Spleen (tissue), 11 donors: ENCODE results near the gene CCL18. TPM values are rescaled to one million over a fixed set of nuclear protein-coding genes. Genes with fewer than 3 reads are reported as not detected.

Source experiments
- DNase-seq: peaks from one replicate; pipeline ENCODE4 v3.0.0-alpha.2; 2020
- H3K27ac ChIP-seq, 8 donors: fragments of 200-600 bp; sonication (generic) in 7 of 8; 1 replicate in 4 of 8; 2 replicates in 4 of 8; pipeline versions ENCODE4 v1.5.0 to v1.8.0; 2016 to 2021; ENCODE audit warnings: inconsistent platforms in 4 of 8, mild to moderate bottlenecking in 4 of 8, moderate library complexity in 1 of 8
- H3K27me3 ChIP-seq, 7 donors: fragments of 200-600 bp; sonication (generic) in 6 of 7; replicated peaks in 1 of 7; 1 replicate in 4 of 7; 2 replicates in 3 of 7; pipeline versions ENCODE4 v1.5.0 to v1.8.0; 2016 to 2021; ENCODE audit warnings: inconsistent platforms in 3 of 7, mild to moderate bottlenecking in 1 of 7
- H3K36me3 ChIP-seq, 6 donors: fragments of 200-600 bp; sonication (generic) in 5 of 6; 1 replicate in 4 of 6; 2 replicates in 2 of 6; pipeline versions ENCODE4 v1.5.0 to v1.8.0; 2016 to 2021; ENCODE audit warnings: inconsistent platforms in 2 of 6
- H3K4me1 ChIP-seq, 6 donors: fragments of 200-600 bp; sonication (generic) in 5 of 6; 1 replicate in 3 of 6; 2 replicates in 3 of 6; pipeline versions ENCODE4 v1.5.0 to v1.8.0; 2016 to 2021; ENCODE audit warnings: inconsistent platforms in 3 of 6
- H3K4me3 ChIP-seq, 8 donors: fragments of 200-600 bp; sonication (generic) in 7 of 8; 1 replicate in 4 of 8; 2 replicates in 4 of 8; pipeline versions ENCODE4 v1.5.0 to v1.8.0; 2016 to 2021; ENCODE audit warnings: inconsistent platforms in 4 of 8, mild to moderate bottlenecking in 4 of 8, moderate library complexity in 2 of 8
- H3K9me3 ChIP-seq, 8 donors: fragments of 200-600 bp; sonication (generic) in 7 of 8; 1 replicate in 4 of 8; 2 replicates in 4 of 8; pipeline versions ENCODE4 v1.5.0 to v1.8.0; 2016 to 2021; ENCODE audit warnings: inconsistent platforms in 4 of 8
- CTCF ChIP-seq, 11 experiments: fragments of 200-600 bp in 7 of 11; fragments of 450-650 bp in 4 of 11; sonication (generic) in 4 of 11; IDR thresholded peaks in 8 of 11; conservative IDR thresholded peaks in 3 of 11; 1 replicate in 7 of 11; 2 replicates in 4 of 11; pipeline versions ENCODE4 v1.4.0 to v1.8.0; 2016 to 2021; ENCODE audit warnings: antibody characterized with exemption in 11 of 11, inconsistent platforms in 4 of 11, mild to moderate bottlenecking in 1 of 11
- POLR2A ChIP-seq, 3 donors: fragments of 450-650 bp; IDR thresholded peaks; one replicate each; pipeline ENCODE4 v1.5.1; 2017; ENCODE audit warnings: antibody characterized with exemption in 3 of 3, mild to moderate bottlenecking in 1 of 3
- POLR2AphosphoS5 ChIP-seq, 3 donors: sonication (generic); formaldehyde crosslinking; IDR thresholded peaks; one replicate each; pipeline ENCODE4 v1.5.1; 2017; ENCODE audit warnings: antibody characterized with exemption in 3 of 3
- WGBS, 5 donors: extraction: QIAGEN DNeasy Blood & Tissue Kit in 3 of 5; methylation state at CpG; one replicate each; pipeline versions ENCODE4 v1.1.5 to v1.1.7; 2013 to 2018; 5-methylcytosine and 5-hydroxymethylcytosine counted together
- intact Hi-C: fragments of 100-400 bp; cut with DNase I; formaldehyde crosslinking; loops from one replicate; pipeline ENCODE4 v1.15.0; 2023; ENCODE audit warnings: low total_unique reads
- polyA plus RNA-seq, 3 donors: library from polyadenylated mRNA; stranded (reverse); fragments of 200-250 nt; gene quantifications; one replicate each; pipeline ENCODE4 v1.2.1, GENCODE V29; 2013
- total RNA-seq, 7 donors: library from RNA; depleted of rRNA in 3 of 7; stranded (reverse); fragments of >200 nt in 3 of 7; fragmentation: NEBNext Ultra II Directional in 4 of 7; extraction: Animal tissue kit (Norgen Biotek cat#: 25700) in 4 of 7; gene quantifications; one replicate each; pipeline versions ENCODE4 v1.1.0 to v1.2.1, GENCODE V29; 2016 to 2021
- donor health status: healthy with polysubstance abuse.
- donor health status: DM: no; HTN: no; CAD: no; lungs with moderate emphysema.
- donor health status: DM: no; HTN: no; CAD: no.
- donor health status: Bipolar disorder and iron deficiency.
- donor health status: healthy.
- donor health status: DM: no; HTN: no; CAD: no.
- donor health status: DM: yes; HTN: yes; CAD: no.

The CCL18 gene
- total and polyA plus RNA-seq, 10 donors: 5.2 to 109 (median 12.4) TPM

- no peak for DNase-seq
- Histone ChIP-seq H3K36me3 (no peaks in the 10 kb centered on the region), H3K4me1 (no peaks in the 10 kb centered on the region), H3K9me3 (peaks cover 0 to 44% (median 39%) of the 10 kb centered on the region in 8 donors), H3K27ac (no peak overlapping the region), H3K27me3 (peaks cover 0 to 12% (median 0%) of the 10 kb centered on the region in 7 donors), H3K4me3 (no peak overlapping the region)
- TF ChIP-seq POLR2AphosphoS5 (IDR thresholded peaks at IDR 0.05) (no peak), POLR2A (IDR thresholded peaks at IDR 0.05) (no peak), CTCF (IDR thresholded peaks at IDR 0.05 in 8 of 11, conservative IDR thresholded peaks at IDR 0.05 in 3 of 11) (no peak)
- WGBS, 5 donors: 98 to 100% (median 100%) methylated on average over 2 of the region's 2 CpGs
- intact Hi-C loops: no loop called here
These were observed 14.4 kb upstream of the CCL18 start for GRCh38 chr17:36049643-36050042.

- WGBS, 5 donors: 80 to 93% (median 85%) methylated on average over 2 of the region's 2 CpGs
These were observed 8.9 kb upstream of the CCL18 start for GRCh38 chr17:36055171-36055570.

GRCh38 chr17:36055921-36056520, 8.1 kb upstream of the CCL18 start:
- Histone ChIP-seq H3K36me3 (no peaks in the 10 kb centered on the region), H3K4me1 (no peaks in the 10 kb centered on the region), H3K9me3 (peaks cover 0 to 16% (median 10%) of the 10 kb centered on the region in 8 donors), H3K4me3 (no peak overlapping the region), H3K27ac (no peak overlapping the region), H3K27me3 (no peaks in the 10 kb centered on the region)
- TF ChIP-seq POLR2A (IDR thresholded peaks at IDR 0.05): no peak
- TF ChIP-seq POLR2AphosphoS5 (IDR thresholded peaks at IDR 0.05): no peak
- TF ChIP-seq CTCF (IDR thresholded peaks at IDR 0.05 in 8 of 11, conservative IDR thresholded peaks at IDR 0.05 in 3 of 11): no peak
- 71 to 84% (median 81%) methylated on average over 4 of the region's 4 CpGs for WGBS, 5 donors
- no peak for DNase-seq
- intact Hi-C loops: no loop called here

More at GRCh38 chr17:36055171-36055570, 8.9 kb upstream of the CCL18 start:
- H3K27me3 ChIP-seq: no peaks in the 10 kb centered on the region
- H3K4me1 ChIP-seq: no peaks in the 10 kb centered on the region
- H3K9me3 ChIP-seq: peaks cover 0 to 23% (median 17%) of the 10 kb centered on the region in 8 donors
- intact Hi-C loops: no loop called here
- H3K27ac ChIP-seq: no peak overlapping the region
- H3K4me3 ChIP-seq: no peak overlapping the region
- DNase-seq: no peak
- no peaks in the 10 kb centered on the region for H3K36me3 ChIP-seq
- no peak for TF ChIP-seq POLR2AphosphoS5 (IDR thresholded peaks at IDR 0.05)
- no peak for TF ChIP-seq CTCF (IDR thresholded peaks at IDR 0.05 in 8 of 11, conservative IDR thresholded peaks at IDR 0.05 in 3 of 11)
- no peak for TF ChIP-seq POLR2A (IDR thresholded peaks at IDR 0.05)

- Histone ChIP-seq H3K27ac (no peak overlapping the region), H3K4me1 (no peaks in the 10 kb centered on the region), H3K9me3 (no peaks in the 10 kb centered on the region), H3K27me3 (no peaks in the 10 kb centered on the region), H3K4me3 (no peak overlapping the region), H3K36me3 (no peaks in the 10 kb centered on the region)
- intact Hi-C loops: no loop called here
- TF ChIP-seq POLR2AphosphoS5 (IDR thresholded peaks at IDR 0.05): no peak
- TF ChIP-seq POLR2A (IDR thresholded peaks at IDR 0.05): no peak
- TF ChIP-seq CTCF (IDR thresholded peaks at IDR 0.05 in 8 of 11, conservative IDR thresholded peaks at IDR 0.05 in 3 of 11): no peak
- no peak for DNase-seq
These were observed 6.2 kb upstream of the CCL18 start for GRCh38 chr17:36057911-36058310.
